ENCODE measurements around the gene SORL1-AS1.
"Not testable (repeated sequence)": the region's sequence is repeated elsewhere in the genome, so short reads cannot be mapped to it uniquely, and the experiment has no call there.

Gene SORL1-AS1

DNA sequence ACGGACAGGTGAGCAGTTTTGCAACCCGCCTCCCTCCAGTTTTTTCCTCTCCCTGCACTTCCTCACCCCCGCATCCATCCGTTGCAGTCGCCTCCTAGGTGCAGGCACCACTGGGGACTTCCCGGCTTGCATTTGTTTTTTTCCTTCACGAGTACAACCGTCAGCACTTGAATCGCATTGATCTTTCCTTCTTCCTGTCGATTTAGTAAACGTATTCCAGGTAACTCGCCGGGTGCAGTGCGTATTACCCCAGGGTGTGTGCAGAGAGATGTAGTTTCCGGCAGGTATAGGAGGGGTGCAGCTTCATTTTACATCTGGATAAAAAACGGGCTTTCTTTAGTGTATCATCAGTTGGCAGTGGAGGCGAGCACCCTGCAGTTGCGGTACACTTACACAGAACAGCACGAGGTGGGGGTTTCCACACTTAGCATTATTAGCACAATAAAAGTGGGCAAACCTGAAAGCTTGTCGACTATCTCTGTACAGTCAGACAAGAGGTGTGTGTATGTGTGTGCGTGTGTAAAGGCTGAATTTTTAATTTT is at the start of gene SORL1-AS1:
SORL1-AS1 (minus strand) TSS at position 359 of the 542 bp plus-strand sequence.
- DNase-seq (ENCODE audit: low read depth, low spot score), result no peak
- in situ Hi-C loops (cut with HindIII; ENCODE audit: low pct_unique_long_range_greater_than_20kb, low sequenced_read_pairs), result no loop called here

GRCh38 chr11:121500717-121501116 is 48.0 kb upstream of the SORL1-AS1 start:
- no peak for DNase-seq (ENCODE audit: low read depth, low spot score)
- in situ Hi-C loops (cut with HindIII; ENCODE audit: low pct_unique_long_range_greater_than_20kb, low sequenced_read_pairs), result no loop called here

- in situ Hi-C loops (cut with HindIII; ENCODE audit: low pct_unique_long_range_greater_than_20kb, low sequenced_read_pairs), result no loop called here
Observed at GRCh38 chr11:121500275-121500674, 47.5 kb upstream of the SORL1-AS1 start.

DNA sequence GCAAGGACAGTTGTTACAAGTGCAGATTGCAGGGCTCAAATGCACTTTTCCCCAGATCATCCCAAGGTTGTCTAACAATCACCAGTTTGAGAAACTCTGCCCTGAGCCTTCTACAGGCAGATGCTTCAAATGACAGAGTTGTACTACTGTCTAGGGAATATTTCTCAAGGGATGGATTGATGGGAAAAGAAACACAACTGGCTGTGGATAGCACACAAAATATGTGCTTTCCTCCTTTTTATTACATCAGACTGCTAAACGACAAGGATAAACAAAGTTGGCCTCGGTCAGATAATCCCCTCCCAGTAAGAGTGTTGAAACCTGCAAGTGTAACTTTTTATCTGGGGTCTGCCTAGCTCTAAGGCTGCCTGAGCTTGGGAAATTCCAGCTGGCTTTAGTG is 46.6 kb upstream of the SORL1-AS1 start:
- no peak for DNase-seq (ENCODE audit: low read depth, low spot score)
- in situ Hi-C loops (cut with HindIII; ENCODE audit: low pct_unique_long_range_greater_than_20kb, low sequenced_read_pairs), result no loop called here

More at GRCh38 chr11:121500275-121500674, 47.5 kb upstream of the SORL1-AS1 start:
- DNase-seq (ENCODE audit: low read depth, low spot score), result no peak

- no peak for DNase-seq (ENCODE audit: low read depth, low spot score)
- in situ Hi-C loops (cut with HindIII; ENCODE audit: low pct_unique_long_range_greater_than_20kb, low sequenced_read_pairs), result no loop called here
Observed at GRCh38 chr11:121497176-121497998, 44.6 kb upstream of the SORL1-AS1 start.

GRCh38 chr11:121494355-121495099 is 41.8 kb upstream of the SORL1-AS1 start:
- in situ Hi-C loops (cut with HindIII; ENCODE audit: low pct_unique_long_range_greater_than_20kb, low sequenced_read_pairs), result no loop called here
- DNase-seq (ENCODE audit: low read depth, low spot score), result no peak

- in situ Hi-C loops (cut with HindIII; ENCODE audit: low pct_unique_long_range_greater_than_20kb, low sequenced_read_pairs), result no loop called here
- no peak for DNase-seq (ENCODE audit: low read depth, low spot score)
Observed at GRCh38 chr11:121489823-121490222, 37.1 kb upstream of the SORL1-AS1 start.

GRCh38 chr11:121488641-121489040 is 35.9 kb upstream of the SORL1-AS1 start:
- in situ Hi-C loops (cut with HindIII; ENCODE audit: low pct_unique_long_range_greater_than_20kb, low sequenced_read_pairs), result no loop called here
- DNase-seq (ENCODE audit: low read depth, low spot score), result no peak

- no peak for DNase-seq (ENCODE audit: low read depth, low spot score)
- in situ Hi-C loops (cut with HindIII; ENCODE audit: low pct_unique_long_range_greater_than_20kb, low sequenced_read_pairs), result no loop called here
Observed at GRCh38 chr11:121488170-121488569, 35.4 kb upstream of the SORL1-AS1 start.

GRCh38 chr11:121487191-121487590 is 34.4 kb upstream of the SORL1-AS1 start:
- in situ Hi-C loops (cut with HindIII; ENCODE audit: low pct_unique_long_range_greater_than_20kb, low sequenced_read_pairs), result no loop called here
- DNase-seq (ENCODE audit: low read depth, low spot score), result no peak

DNA sequence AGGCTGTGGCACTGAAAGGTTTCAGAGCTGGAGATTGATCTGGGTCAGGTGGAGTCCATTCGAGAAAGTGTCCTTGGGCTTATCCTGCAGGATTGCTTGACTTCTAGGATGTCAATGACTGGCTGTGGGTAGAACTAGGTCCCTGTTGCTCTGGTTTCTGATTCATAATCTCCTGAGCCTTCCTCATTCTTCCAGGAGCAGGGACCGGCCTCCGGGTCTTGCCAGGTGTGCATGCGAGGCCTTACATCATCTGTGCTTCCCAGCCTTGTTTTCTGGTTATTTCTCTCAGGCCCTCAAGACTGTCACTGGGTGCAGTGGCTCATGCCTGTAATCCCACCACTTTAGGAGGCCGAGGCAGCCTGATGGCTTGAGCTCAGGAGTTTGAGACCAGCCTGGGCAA is 33.3 kb upstream of the SORL1-AS1 start:
- no peak for DNase-seq (ENCODE audit: low read depth, low spot score)
- in situ Hi-C loops (cut with HindIII; ENCODE audit: low pct_unique_long_range_greater_than_20kb, low sequenced_read_pairs), result no loop called here

GRCh38 chr11:121485216-121485615 is 32.4 kb upstream of the SORL1-AS1 start:
- peak; percentile 93 for DNase-seq (ENCODE audit: low read depth, low spot score)
- in situ Hi-C loops (cut with HindIII; ENCODE audit: low pct_unique_long_range_greater_than_20kb, low sequenced_read_pairs), result no loop called here

DNA sequence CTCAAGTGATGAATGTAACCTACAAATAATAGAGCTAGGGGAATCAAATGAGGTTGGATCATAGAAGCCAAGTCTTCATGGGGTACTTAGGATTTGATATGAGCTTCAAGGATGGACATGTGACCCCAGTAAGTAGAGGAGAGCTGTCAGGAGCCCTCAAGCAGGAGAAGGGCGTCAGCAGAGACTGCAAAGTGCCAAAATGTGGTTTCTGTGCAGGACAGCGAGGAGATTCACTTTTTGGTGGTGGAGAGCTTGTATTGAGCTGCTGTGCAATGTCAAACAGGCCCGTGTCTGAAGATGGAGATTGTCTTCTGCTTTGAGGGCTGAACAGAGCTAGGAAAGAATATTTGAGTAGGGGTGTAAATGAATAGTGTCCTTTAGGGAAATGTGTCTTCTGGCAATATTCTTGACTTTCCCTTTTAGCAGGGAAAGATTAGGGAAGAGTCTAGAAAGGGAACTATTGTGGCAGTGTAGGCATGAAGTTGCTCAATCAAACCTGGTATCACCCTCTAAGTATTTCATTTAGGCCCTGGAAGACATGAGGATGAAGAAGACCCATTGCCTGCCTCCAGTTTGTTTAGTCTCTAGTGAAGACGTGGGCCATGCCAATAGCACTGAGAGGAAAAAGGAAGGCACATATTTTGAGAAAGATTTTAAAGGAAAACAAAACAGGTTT is 31.2 kb upstream of the SORL1-AS1 start:
- in situ Hi-C loops (cut with HindIII; ENCODE audit: low pct_unique_long_range_greater_than_20kb, low sequenced_read_pairs), result no loop called here
- DNase-seq (ENCODE audit: low read depth, low spot score), result no peak

GRCh38 chr11:121482231-121483129 is 29.7 kb upstream of the SORL1-AS1 start:
- DNase-seq (ENCODE audit: low read depth, low spot score), result peak; percentile 18
- in situ Hi-C loops (cut with HindIII; ENCODE audit: low pct_unique_long_range_greater_than_20kb, low sequenced_read_pairs), result no loop called here

GRCh38 chr11:121481484-121482230 is 28.9 kb upstream of the SORL1-AS1 start:
- in situ Hi-C loops (cut with HindIII; ENCODE audit: low pct_unique_long_range_greater_than_20kb, low sequenced_read_pairs); DNase-seq (ENCODE audit: low read depth, low spot score): not testable (repeated sequence)

DNA sequence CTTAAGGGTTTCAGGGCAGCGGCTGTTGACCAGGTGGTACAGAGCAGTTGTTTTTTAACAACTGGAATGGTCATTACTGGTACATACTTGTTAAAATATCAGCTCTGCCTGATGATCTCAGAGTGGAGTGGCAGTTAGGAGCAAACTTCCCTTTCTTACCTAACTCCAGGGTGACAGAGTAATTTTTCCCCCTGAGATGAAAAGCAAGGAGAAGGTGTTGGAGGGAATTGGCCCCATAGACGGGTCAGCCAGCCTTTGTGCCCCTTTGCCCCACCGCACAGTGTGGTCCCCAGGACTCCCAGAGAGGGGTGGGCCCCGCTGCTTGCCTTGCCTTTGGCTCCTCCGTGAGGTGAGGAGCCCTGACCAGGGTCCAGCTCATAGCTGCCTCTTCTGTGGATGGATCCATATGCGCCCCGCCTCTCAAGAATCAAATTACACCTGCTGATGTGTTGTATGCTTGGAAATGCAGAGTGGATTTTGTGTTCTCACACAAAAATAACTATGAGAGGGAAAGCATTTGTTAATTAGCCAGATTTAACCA is 27.0 kb upstream of the SORL1-AS1 start:
- DNase-seq (ENCODE audit: low read depth, low spot score), result no peak
- in situ Hi-C loops (cut with HindIII; ENCODE audit: low pct_unique_long_range_greater_than_20kb, low sequenced_read_pairs), result no loop called here

Data from SK-MEL-5 (cell line).